Common myeloid progenitor, CD34-positive (primary cell): ENCODE results near the gene CTNNA2.

Source experiments
- CTCF ChIA-PET: fragments of 350-600 bp; sonication (Branson Sonifier 250); formaldehyde crosslinking; loops from one replicate; lab custom pipeline; 2021; ENCODE audit warnings: antibody characterized with exemption; lab: Charles Lee
- POLR2A ChIA-PET: fragments of 350-600 bp; sonication (Branson Sonifier 250); formaldehyde crosslinking; loops from one replicate; lab custom pipeline; 2021; ENCODE audit warnings: antibody characterized with exemption; lab: Charles Lee
- DNase-seq, 3 donors: peaks; one replicate each; pipeline versions ENCODE4 v3.0.0 to v3.0.0-alpha.2; 2013
- H3K27ac ChIP-seq, 2 experiments: 1 replicate in 1 of 2; 2 replicates in 1 of 2; pipeline ENCODE4 v1.7.0; 2013; ENCODE audit warnings: inconsistent platforms in 2 of 2, low read length in 2 of 2, mild to moderate bottlenecking in 2 of 2, low read depth in 1 of 2, moderate library complexity in 1 of 2; ENCODE audit not compliant: severe bottlenecking in 2 of 2, insufficient read depth in 1 of 2, poor library complexity in 1 of 2
- H3K27me3 ChIP-seq, 5 experiments: replicated peaks in 2 of 5; 1 replicate in 3 of 5; 2 replicates in 2 of 5; pipeline versions ENCODE4 v1.6.1 to v1.7.0; 2013; ENCODE audit warnings: low read length in 4 of 5, mild to moderate bottlenecking in 2 of 5, moderate library complexity in 2 of 5, inconsistent platforms in 1 of 5; ENCODE audit not compliant: insufficient read depth in 5 of 5, control insufficient read depth in 4 of 5
- H3K36me3 ChIP-seq, 4 experiments: 1 replicate in 2 of 4; 2 replicates in 2 of 4; pipeline versions ENCODE4 v1.6.1 to v1.7.0; 2013; ENCODE audit warnings: low read length in 3 of 4, control low read depth in 1 of 4, mild to moderate bottlenecking in 1 of 4; ENCODE audit not compliant: control insufficient read depth in 4 of 4, insufficient read depth in 4 of 4
- H3K4me1 ChIP-seq, 4 experiments: 1 replicate in 3 of 4; 2 replicates in 1 of 4; pipeline versions ENCODE4 v1.6.1 to v1.7.1; 2013; ENCODE audit warnings: low read length in 3 of 4, mild to moderate bottlenecking in 3 of 4, control low read depth in 1 of 4, inconsistent platforms in 1 of 4, moderate library complexity in 1 of 4; ENCODE audit not compliant: control insufficient read depth in 4 of 4, insufficient read depth in 4 of 4; ENCODE audit errors: control extremely low read depth in 1 of 4
- H3K4me3 ChIP-seq, 7 experiments: 1 replicate in 4 of 7; 2 replicates in 3 of 7; pipeline versions ENCODE4 v1.5.1 to v1.7.0; 2013; ENCODE audit warnings: mild to moderate bottlenecking in 7 of 7, low read length in 6 of 7, moderate library complexity in 6 of 7, inconsistent platforms in 2 of 7, low read depth in 2 of 7, control low read depth in 1 of 7; ENCODE audit not compliant: insufficient read depth in 4 of 7, control insufficient read depth in 1 of 7; ENCODE audit errors: extremely low read depth in 1 of 7
- H3K9me3 ChIP-seq, 5 experiments: 1 replicate in 4 of 5; 2 replicates in 1 of 5; pipeline versions ENCODE4 v1.6.1 to v1.7.1; 2013; ENCODE audit warnings: low read length in 4 of 5, mild to moderate bottlenecking in 2 of 5, inconsistent platforms in 1 of 5, low read depth in 1 of 5, moderate library complexity in 1 of 5; ENCODE audit not compliant: control insufficient read depth in 4 of 5, insufficient read depth in 2 of 5; ENCODE audit errors: control extremely low read depth in 1 of 5
- WGBS: methylation state at CpG from one replicate; pipeline ENCODE4 v1.1.5; 2013; ENCODE audit not compliant: insufficient coverage; 5-methylcytosine and 5-hydroxymethylcytosine counted together

The CTNNA2 gene

GRCh38 chr2:80396276-80396675, 883.4 kb downstream of the CTNNA2 start:
- no peak overlapping the region for H3K27ac ChIP-seq
- POLR2A ChIA-PET = no interaction called here
- H3K4me1 ChIP-seq = no peaks in the 10 kb centered on the region
- H3K9me3 ChIP-seq = no peaks in the 10 kb centered on the region
- CTCF ChIA-PET = no interaction called here
- H3K4me3 ChIP-seq = no peak overlapping the region
- no peaks in the 10 kb centered on the region for H3K36me3 ChIP-seq
- DNase-seq = no peak
- H3K27me3 ChIP-seq = peaks cover 0 to 2% (median 0%) of the 10 kb centered on the region in 5 experiments

DNA sequence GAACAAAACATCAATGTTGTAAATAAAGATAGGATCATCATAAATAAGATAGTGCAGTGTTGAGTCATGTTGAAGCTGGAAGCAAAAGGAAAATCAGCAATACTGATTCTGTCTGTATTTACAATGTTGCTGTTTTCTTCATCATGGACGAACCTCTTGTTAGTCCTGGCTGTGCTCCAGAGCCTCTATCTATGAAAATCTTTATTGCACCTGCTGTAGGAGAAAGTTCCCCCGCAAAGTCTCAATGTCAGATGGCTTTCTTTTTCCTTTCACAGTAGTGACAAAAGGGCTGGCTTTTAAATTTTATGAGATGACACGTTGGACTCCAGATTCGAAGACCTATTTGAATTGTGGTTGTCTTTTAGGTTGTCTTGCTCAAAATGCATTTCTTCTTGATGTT, 890.2 kb downstream of the CTNNA2 start:
- DNase-seq = no peak
- 50% methylated on average over 2 of the region's 4 CpGs for WGBS
- Histone ChIP-seq H3K9me3 (no peaks in the 10 kb centered on the region), H3K27me3 (no peaks in the 10 kb centered on the region), H3K36me3 (no peaks in the 10 kb centered on the region), H3K4me1 (no peaks in the 10 kb centered on the region), H3K27ac (no peak overlapping the region), H3K4me3 (no peak overlapping the region)
- ChIA-PET CTCF (no interaction called here), POLR2A (no interaction called here)

- ChIA-PET CTCF (no interaction called here), POLR2A (no interaction called here)
- no peaks in the 10 kb centered on the region for H3K27me3 ChIP-seq
- H3K4me3 ChIP-seq = no peak overlapping the region
- H3K36me3 ChIP-seq = no peaks in the 10 kb centered on the region
- H3K9me3 ChIP-seq = peaks cover 0 to 3% (median 0%) of the 10 kb centered on the region in 5 experiments
- DNase-seq = no peak
- H3K27ac ChIP-seq = no peak overlapping the region
- no peaks in the 10 kb centered on the region for H3K4me1 ChIP-seq
- WGBS = 100% methylated on average over 4 of the region's 4 CpGs
Measured at GRCh38 chr2:80407377-80407776, 894.5 kb downstream of the CTNNA2 start.

GRCh38 chr2:80410346-80410745, 897.5 kb downstream of the CTNNA2 start:
- no peaks in the 10 kb centered on the region for H3K36me3 ChIP-seq
- H3K4me3 ChIP-seq = no peak overlapping the region
- CTCF ChIA-PET = no interaction called here
- H3K9me3 ChIP-seq = peaks cover 0 to 9% (median 4%) of the 10 kb centered on the region in 5 experiments
- no peaks in the 10 kb centered on the region for H3K27me3 ChIP-seq
- POLR2A ChIA-PET = no interaction called here
- H3K4me1 ChIP-seq = no peaks in the 10 kb centered on the region
- no peak for DNase-seq
- no peak overlapping the region for H3K27ac ChIP-seq
- WGBS = no CpG with 5 or more reads among the region's 3 CpGs

DNA sequence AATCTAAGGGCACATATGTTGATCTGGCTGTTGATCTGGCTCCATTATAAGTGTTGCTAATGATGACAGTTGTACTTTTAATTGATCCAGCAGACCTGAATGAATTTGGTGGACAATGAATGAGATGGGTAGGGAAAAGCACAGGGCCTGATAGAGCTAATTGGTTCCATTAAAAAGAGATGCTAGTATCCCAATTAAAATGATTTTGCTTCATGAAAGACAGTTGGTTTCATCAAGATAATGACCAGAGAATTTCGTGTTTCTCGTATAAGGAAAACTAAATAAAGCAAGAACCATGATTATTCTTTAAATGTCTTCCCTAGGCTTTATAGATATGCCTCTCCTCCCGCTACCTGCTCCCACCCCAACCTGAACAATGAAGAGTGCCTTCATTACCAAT, 900.3 kb downstream of the CTNNA2 start:
- no peak overlapping the region for H3K4me3 ChIP-seq
- ChIA-PET POLR2A (no interaction called here), CTCF (no interaction called here)
- no peaks in the 10 kb centered on the region for H3K36me3 ChIP-seq
- H3K27ac ChIP-seq = no peak overlapping the region
- WGBS = 94% methylated on average over 2 of the region's 3 CpGs
- H3K9me3 ChIP-seq = peaks cover 0 to 9% (median 4%) of the 10 kb centered on the region in 5 experiments
- no peaks in the 10 kb centered on the region for H3K4me1 ChIP-seq
- DNase-seq = no peak
- no peaks in the 10 kb centered on the region for H3K27me3 ChIP-seq

- H3K4me3 ChIP-seq = no peak overlapping the region
- 100% methylated on average over 1 of the region's 1 CpG for WGBS
Measured at GRCh38 chr2:80417737-80418136, 904.9 kb downstream of the CTNNA2 start.

DNA sequence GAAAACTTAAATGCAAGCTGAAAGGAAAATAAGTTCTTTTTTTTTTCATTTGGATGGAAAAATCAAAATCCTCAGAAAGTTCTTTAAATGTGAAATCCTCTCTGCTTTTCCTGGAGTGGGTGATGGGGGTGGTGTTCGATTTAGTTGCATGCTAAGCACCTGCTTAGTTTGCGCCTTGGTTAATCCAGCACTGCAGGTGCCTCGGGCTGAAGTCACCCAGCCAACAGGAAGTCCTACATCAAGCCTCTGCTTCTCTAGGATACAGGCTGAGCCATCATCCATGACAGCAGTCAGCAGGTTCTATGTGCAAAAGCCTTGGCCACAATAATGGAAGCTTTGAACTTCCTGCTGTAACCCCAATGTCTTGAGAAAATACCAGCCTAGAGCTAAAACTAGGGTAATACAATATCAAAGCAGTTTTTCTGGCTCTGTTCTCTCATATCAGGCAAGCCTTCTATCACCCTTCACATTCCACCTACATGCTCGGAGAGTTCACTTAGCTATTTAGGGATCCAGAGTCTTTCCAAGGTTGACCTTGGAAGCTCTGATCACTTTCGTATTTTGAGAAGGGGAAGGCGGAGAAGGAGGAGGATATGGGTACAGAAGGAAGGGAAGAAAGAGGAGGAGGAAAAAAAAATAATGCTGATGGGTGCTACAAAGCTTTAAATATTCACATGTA, 907.8 kb downstream of the CTNNA2 start:
- ChIA-PET POLR2A (no interaction called here), CTCF (no interaction called here)
- Histone ChIP-seq H3K4me3 (no peak overlapping the region), H3K27me3 (no peaks in the 10 kb centered on the region), H3K36me3 (no peaks in the 10 kb centered on the region), H3K4me1 (no peaks in the 10 kb centered on the region), H3K27ac (no peak overlapping the region), H3K9me3 (no peaks in the 10 kb centered on the region)
- 79% methylated on average over 3 of the region's 6 CpGs for WGBS
- DNase-seq = no peak

More at GRCh38 chr2:80417737-80418136, 904.9 kb downstream of the CTNNA2 start:
- Histone ChIP-seq H3K9me3 (peaks cover 0 to 9% (median 1%) of the 10 kb centered on the region in 5 experiments), H3K27ac (no peak overlapping the region), H3K27me3 (no peaks in the 10 kb centered on the region), H3K36me3 (no peaks in the 10 kb centered on the region), H3K4me1 (no peaks in the 10 kb centered on the region)
- no peak for DNase-seq
- ChIA-PET CTCF (no interaction called here), POLR2A (no interaction called here)
